HL-60/S4 (cell line): ENCODE data around the gene JAKMIP1.

Experiments used
- in situ Hi-C: fragments of 300-500 bp; cut with MboI; formaldehyde crosslinking; loops from 2 replicates; pipeline ENCODE4 v1.14.3; 2022; ENCODE audit warnings: low sequenced_read_pairs

The JAKMIP1 gene

DNA sequence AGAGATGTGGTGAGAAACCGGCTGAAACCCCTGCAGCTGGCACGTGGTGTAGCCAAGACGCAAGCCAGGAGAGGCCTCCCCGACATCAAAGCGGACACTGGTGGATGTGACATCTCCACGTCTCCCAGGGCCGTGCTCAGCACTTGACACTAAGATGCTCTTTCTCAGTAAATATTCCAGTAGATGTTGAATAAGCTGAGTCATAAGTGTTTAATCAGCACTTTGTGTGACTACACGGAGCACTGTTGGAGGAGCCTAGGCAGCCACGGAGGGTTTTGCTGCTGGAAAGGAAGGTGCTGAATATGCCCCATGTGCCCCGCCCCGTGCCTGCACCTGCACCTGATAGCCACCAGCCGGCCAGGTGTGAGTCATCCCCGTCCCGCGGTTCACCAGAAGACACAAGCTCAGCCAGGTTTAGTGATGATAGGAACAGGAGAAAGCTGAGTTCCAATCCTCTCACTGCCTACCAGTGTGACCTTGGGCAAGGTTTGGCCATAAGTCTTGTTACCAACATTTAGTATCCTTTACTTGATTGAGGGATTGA lies 153.1 kb downstream of the JAKMIP1 start:
- in situ Hi-C loops, result no loop called here

DNA sequence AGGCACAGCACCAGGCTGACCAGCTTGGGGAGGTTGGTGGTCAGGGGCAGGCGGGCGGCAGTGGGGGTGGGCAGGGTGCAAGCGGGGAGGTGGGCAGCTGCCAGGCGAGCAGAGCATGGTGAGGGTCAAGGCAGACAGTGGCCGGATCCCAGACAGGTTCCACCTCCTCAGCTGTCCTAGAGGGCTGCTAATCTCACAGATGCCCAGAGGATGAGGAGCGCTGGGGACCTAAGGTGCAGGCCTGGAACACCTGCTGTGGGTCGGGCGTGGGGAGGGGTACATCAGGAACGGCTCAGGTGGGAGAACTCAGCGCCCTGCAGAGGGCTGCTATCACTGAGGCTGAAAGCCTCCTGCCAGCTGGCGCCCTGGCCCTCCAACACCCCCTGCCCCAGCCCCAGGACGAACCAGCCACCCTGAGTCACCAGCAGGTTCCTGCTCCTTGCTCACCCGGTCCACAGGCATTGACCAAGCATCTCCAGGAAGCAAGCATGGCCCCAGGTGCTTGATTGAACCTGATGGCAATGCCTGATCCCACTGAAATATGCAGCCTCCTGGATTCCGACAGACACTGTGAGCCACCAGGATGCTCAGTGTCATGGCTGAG lies 153.7 kb downstream of the JAKMIP1 start:
- in situ Hi-C loops, result no loop called here

- in situ Hi-C loops, result no loop called here
These were observed 155.5 kb downstream of the JAKMIP1 start for GRCh38 chr4:6044805-6045204.

- in situ Hi-C loops, result no loop called here
These were observed 156.1 kb downstream of the JAKMIP1 start for GRCh38 chr4:6044276-6044675.

- in situ Hi-C loops, result no loop called here
These were observed 156.5 kb downstream of the JAKMIP1 start for GRCh38 chr4:6043843-6044242.

DNA sequence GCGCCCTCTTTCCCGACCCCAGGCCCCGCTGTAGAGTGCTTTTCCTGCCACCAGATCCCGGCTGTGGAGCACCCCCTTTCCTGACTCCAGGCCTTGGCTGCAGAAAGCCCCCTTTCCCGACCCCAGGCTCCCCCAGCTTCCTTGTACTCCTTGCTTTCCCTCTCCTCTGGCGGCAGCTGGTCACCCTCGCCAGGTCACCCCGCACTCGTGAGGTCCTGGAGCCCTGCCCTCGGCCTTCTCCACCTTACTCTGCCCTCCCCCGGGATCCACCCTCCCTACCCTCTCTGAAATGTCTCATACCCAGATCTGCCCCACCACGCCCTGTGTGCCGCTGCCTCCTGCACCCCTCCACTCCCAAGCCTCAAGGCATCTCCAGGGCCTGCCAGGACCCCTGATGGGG lies 157.2 kb downstream of the JAKMIP1 start:
- in situ Hi-C loops, result no loop called here

DNA sequence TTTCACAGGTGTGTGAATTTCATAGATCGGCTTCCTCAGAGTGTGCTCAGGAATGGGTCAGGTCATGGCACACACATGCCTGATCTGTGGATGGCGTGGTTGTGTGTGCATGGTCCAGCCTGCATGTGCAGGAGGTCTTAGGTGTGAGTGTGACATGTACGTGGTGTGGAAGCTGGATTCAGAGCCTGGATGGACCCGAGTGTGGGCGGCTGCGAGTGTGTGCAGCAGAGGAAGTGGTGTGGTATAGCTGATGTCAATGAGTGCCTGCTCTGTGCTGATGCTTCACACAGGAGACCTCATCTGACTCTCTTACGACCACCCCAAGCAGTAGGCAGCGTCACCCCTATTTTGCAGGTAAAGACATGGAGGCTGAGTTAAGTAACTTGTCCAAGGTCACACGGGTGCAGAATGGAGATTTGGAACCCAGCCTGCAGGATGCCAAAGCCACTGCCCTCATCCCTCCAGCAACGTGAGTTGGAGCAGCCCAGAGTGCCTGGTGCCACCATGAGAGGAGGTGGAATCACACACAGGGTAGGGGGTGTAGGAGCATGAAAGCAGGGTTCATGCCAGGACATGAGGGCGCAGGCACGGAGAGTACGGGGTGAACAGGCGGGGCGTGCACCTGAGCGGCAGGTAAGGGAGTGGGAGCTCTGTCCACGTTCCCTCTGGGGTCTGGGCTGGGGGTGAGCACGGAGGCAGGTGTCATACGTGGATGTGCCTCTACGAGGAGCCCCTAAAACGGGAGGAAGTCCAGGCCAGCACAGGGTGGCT lies 157.9 kb downstream of the JAKMIP1 start:
- in situ Hi-C loops, result no loop called here

DNA sequence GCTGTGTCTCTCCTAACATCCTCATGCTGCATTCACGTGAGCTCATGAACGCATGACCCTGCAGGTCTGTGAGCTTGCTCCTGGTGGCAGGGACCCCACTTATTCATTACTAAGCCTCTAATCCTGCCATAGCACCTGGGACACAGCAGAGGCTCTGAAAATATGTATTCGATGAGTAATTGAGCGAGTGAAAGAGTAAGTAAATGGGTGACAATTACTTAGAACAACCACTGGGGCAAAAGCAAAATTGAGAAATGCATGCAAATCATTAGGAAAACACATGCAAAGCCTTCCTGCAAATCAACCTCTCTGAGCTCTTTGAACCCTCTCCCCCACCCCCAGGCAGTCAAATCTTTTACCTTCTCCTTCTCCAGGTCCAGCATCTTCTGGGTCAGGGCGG lies 158.5 kb downstream of the JAKMIP1 start:
- in situ Hi-C loops, result no loop called here

DNA sequence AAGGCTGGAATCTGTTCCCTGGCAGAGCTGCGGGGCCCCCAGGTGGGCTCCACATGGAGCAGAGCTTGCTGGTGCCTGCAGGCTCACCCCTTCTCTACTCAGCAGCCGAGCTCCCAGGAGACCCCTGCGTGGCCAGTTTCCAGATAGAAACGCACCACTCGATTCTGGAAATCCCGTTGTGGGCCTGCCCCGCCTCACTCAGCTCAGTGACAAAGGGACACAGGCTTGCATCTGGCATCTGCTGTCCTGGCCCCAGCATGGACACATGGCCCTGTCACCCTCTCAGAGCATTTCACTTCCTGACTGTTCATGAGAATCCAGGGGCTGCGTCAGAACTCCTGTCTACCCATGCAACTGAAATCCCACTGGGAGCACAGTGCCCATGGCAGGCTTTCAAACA lies 161.6 kb downstream of the JAKMIP1 start:
- in situ Hi-C loops, result no loop called here

DNA sequence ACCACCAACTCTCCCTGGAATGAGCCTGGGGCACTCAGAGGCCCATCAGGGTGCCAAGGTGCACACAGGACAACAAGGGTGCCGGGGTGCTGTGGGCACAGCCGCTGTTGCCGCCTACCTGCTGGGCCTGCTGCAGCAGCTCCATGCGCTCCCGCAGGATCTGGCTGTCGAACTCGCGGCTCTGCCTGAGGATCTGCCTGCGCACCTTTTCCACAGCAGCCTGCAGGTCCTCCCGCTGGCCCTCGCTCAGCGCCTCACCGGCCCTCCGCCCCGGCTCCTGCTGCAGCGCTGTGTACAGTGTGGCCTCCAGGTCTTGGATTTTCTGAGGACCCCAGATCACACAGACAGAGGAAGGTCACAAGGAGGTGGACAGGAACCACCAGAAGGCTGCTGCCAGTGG lies 164.6 kb downstream of the JAKMIP1 start:
- in situ Hi-C loops, result no loop called here

DNA sequence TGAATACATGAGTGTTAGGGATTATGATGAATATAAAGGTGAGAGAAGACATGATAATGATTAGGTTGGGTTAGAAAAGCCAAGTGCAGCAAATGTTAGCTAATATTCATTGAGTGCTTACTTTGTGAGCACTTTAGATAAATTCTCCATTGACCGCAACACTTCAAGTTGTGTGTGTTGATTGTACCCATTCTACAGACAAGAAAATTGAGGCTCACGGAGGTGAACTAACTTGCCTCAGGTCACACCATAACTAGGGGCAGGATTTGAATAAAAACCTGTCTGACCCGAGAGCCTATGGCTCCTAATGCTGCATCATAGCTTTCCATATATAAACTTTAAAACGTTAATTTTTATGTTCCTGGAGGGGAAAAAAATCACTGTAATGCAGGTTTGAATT lies 167.0 kb downstream of the JAKMIP1 start:
- in situ Hi-C loops, result no loop called here

DNA sequence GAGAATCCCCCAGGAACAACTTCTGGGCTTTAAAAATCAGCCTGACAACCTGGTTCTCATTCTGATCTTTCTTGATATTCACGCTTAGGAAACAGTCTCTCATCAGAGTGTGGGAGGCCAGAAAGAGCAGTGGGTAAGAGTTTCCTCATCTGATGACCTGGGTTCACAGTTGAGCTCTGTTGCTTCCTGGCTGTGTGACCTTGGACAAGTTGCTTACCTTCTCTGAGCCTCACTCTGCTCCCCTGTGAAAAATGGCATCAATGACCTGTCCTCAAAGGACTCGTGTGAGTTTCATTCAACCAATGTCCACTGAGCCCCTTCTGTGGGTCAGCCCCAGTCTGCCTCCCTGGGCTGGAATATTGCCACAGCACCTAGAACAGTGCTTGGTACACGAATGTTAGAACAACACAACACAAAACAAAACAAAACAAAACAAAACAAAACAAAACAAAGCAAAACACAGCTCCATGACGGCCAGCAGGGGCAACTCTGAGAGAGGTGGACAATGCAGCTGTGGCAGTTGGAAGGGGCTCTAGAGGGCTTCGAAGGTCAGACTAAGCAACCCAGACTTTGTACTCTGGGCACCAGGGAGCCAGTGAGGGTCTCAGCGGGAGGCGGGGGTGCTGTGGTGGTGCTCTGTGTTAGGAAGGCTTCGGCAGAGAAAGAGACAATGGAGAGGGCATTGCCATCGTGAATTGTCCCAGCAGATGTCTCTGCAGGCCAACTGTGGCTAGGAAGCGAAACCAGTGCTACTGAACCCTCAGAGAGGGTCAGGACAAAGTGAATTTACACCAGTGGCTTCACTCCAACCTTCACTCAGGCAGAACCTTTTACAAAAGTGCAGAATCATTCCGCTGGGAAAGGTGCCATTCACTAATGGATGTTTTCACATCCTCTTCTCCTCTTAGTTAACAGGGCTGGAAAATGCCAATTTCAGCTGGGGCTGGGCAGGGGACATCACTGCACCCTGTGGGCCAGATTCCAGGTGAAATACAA lies 167.8 kb downstream of the JAKMIP1 start:
- in situ Hi-C loops, result no loop called here

- in situ Hi-C loops, result no loop called here
These were observed 168.5 kb downstream of the JAKMIP1 start for GRCh38 chr4:6031846-6032245.

- in situ Hi-C loops, result no loop called here
These were observed 169.7 kb downstream of the JAKMIP1 start for GRCh38 chr4:6030679-6031078.

GRCh38 chr4:6029254-6029653 lies 171.1 kb downstream of the JAKMIP1 start:
- in situ Hi-C loops, result no loop called here

- in situ Hi-C loops, result no loop called here
These were observed 172.2 kb downstream of the JAKMIP1 start for GRCh38 chr4:6028168-6028567.

DNA sequence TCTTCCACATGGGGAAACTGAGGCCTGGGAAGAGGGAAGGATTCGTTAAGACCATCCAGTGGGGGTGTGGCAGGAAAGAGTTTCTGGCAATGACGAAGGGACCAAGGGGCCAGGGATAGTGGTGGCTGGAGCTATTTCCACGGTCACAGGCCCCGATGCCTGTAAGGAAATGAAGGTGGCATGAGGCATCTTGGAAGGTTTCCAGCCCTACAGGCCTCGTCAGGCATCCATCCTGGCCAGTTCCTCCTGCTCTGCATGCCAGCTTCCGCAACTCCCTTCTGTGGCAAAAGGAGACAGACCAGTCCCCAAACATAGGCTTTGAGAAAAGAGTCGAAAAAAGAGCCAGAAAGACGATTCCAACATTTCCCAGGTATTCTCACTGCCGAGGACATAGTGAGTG lies 173.0 kb downstream of the JAKMIP1 start:
- in situ Hi-C loops, result no loop called here

DNA sequence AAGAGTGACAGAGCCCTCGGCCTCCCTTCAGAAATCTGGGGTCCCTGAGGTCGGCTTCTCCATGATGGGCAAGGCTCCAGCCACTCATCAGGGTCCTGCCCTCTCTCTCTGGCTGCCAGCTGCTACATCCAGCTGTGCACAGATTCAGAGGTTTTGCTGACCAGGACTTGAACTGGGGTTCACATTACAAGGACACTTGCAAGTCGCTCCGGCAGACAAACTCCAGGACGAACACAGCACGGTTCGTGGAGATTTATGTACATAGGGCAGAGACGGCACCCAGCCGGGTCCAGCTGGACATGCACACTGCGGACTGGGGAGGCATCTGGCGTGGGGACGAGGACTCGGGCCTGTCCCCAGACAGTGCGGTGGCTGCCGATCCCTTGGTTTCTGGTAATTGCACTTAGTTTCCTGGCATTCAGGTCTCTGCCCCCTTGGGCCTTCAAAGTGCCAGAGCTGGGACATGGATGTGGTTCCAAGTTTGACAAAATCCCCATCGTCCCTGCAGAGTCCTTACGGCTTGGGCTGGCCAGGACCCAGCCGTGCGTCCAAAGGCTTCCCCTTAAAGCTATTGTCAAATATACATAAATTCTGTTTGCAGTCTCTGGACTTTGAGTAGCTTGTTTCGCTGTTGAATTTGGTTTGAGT lies 175.9 kb downstream of the JAKMIP1 start:
- in situ Hi-C loops, result no loop called here

GRCh38 chr4:6023731-6024130 lies 176.6 kb downstream of the JAKMIP1 start:
- in situ Hi-C loops, result no loop called here

DNA sequence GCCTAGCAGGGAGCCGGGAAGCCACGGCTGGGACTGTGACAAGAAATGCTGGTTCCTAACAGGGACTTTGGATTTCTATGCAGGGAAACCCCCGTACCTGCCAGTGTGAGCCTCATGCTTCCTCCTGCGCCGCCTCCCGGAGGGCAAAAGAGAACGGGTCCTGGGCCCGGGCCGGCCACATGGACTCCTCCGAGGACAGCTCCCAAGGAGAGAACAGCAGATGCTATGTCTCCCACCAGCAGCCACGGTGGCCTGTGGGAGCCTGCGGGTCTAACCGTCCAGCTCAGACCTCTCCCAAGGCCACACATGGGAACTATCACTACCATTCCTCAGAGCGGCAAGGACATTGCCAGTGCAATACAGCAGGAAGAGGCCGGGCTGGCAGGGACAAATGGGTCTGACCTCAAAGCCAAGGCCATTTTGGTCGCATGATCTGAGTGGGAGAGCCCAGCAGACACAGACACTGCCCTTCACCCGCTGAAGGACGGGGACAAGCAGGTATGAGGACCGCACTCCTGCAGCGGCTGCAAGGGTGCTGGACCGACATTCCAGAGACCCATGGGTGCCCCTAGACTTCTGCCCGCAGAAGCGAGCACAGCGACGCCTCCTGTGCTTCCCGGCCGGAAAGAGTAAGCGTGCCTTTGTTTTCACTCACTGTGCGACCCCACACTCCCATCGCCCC lies 177.6 kb downstream of the JAKMIP1 start:
- in situ Hi-C loops, result no loop called here
